Measurements from ENCODE around the gene ANKRD65.

ANKRD65 gene

GRCh38 chr1:1428174-1428573 is 7.1 kb upstream of the ANKRD65 start:
- no peak for DNase-seq (ENCODE audit: extremely low read depth, low read depth)
- no peak for TF ChIP-seq CTCF (IDR thresholded peaks at IDR 0.05; ENCODE audit: low read depth, low read length)

GRCh38 chr1:1427820-1428148 is 6.7 kb upstream of the ANKRD65 start:
- no peak for DNase-seq (ENCODE audit: extremely low read depth, low read depth)
- no peak for TF ChIP-seq CTCF (IDR thresholded peaks at IDR 0.05; ENCODE audit: low read depth, low read length)

GRCh38 chr1:1427106-1427819 is 6.2 kb upstream of the ANKRD65 start:
- DNase-seq (ENCODE audit: extremely low read depth, low read depth): no peak
- no peak for TF ChIP-seq CTCF (IDR thresholded peaks at IDR 0.05; ENCODE audit: low read depth, low read length)

GRCh38 chr1:1426496-1427105 is 5.5 kb upstream of the ANKRD65 start:
- TF ChIP-seq CTCF (IDR thresholded peaks at IDR 0.05; ENCODE audit: low read depth, low read length): no peak
- no peak for DNase-seq (ENCODE audit: extremely low read depth, low read depth)

- DNase-seq (ENCODE audit: extremely low read depth, low read depth): no peak
- TF ChIP-seq CTCF (IDR thresholded peaks at IDR 0.05; ENCODE audit: low read depth, low read length): no peak
Measured at GRCh38 chr1:1425753-1426495, 4.8 kb upstream of the ANKRD65 start.

GRCh38 chr1:1425426-1425752 is 4.3 kb upstream of the ANKRD65 start:
- DNase-seq (ENCODE audit: extremely low read depth, low read depth): no peak
- no peak for TF ChIP-seq CTCF (IDR thresholded peaks at IDR 0.05; ENCODE audit: low read depth, low read length)

- no peak for TF ChIP-seq CTCF (IDR thresholded peaks at IDR 0.05; ENCODE audit: low read depth, low read length)
- no peak for DNase-seq (ENCODE audit: extremely low read depth, low read depth)
Measured at GRCh38 chr1:1424707-1425106, 3.6 kb upstream of the ANKRD65 start.
